Panc1 (cell line): Measurements from ENCODE around the gene ABLIM2. TPM values are rescaled to one million over a fixed set of nuclear protein-coding genes. Genes with fewer than 3 reads are reported as not detected.

Experiments used
- ATAC-seq: fragments of 200-7000 bp; cut with Tn5 transposase; 2 replicates; pipeline ENCODE4 v1.9.1; 2020; ENCODE audit warnings: mild to moderate bottlenecking, moderate library complexity
- BruUV-seq: library from RNA; stranded (reverse); fragments of 400-500 nt; replicated peaks from 2 replicates; lab custom pipeline; 2021; lab: Mats Ljungman, UMichigan
- CTCF ChIA-PET: fragments of 300-600 bp; sonication (Branson Sonifier 250); formaldehyde crosslinking; loops from one replicate; lab custom pipeline; 2022; ENCODE audit warnings: antibody characterized with exemption; lab: Charles Lee
- POLR2A ChIA-PET: fragments of 300-600 bp; sonication (Branson Sonifier 250); formaldehyde crosslinking; loops from one replicate; lab custom pipeline; 2022; ENCODE audit warnings: antibody characterized with exemption; lab: Charles Lee
- DNase-seq: peaks from one replicate; pipeline ENCODE4 v3.0.0-alpha.2; 2010; ENCODE audit warnings: low read depth, low spot score
- H3K27ac ChIP-seq: 2 replicates; pipeline ENCODE4 v1.5.1; 2011; ENCODE audit warnings: mild to moderate bottlenecking, low read length, inconsistent platforms
- H3K27me3 ChIP-seq: fragments of 200-500 bp; sonication (Bioruptor generic); 2 replicates; pipeline ENCODE4 v1.6.0; 2014; ENCODE audit warnings: low read length, inconsistent platforms; ENCODE audit not compliant: control insufficient read depth, insufficient read depth
- H3K36me3 ChIP-seq: fragments of 200-500 bp; sonication (Bioruptor generic); 2 replicates; pipeline ENCODE4 v1.5.1; 2014; ENCODE audit warnings: inconsistent platforms, mild to moderate bottlenecking, low read length, moderate library complexity; ENCODE audit not compliant: control insufficient read depth, insufficient read depth
- H3K4me1 ChIP-seq: 2 replicates; pipeline ENCODE4 v1.5.1; 2011; ENCODE audit warnings: inconsistent platforms, mild to moderate bottlenecking, low read length, moderate library complexity; ENCODE audit not compliant: control insufficient read depth, insufficient read depth
- H3K4me3 ChIP-seq, 2 experiments: 2 replicates each; pipeline ENCODE4 v1.5.1; 2011 to 2012; ENCODE audit warnings: low read depth in 2 of 2, low read length in 2 of 2, mild to moderate bottlenecking in 2 of 2, inconsistent platforms in 1 of 2, moderate library complexity in 1 of 2
- H3K9me3 ChIP-seq: fragments of 200-500 bp; sonication (Bioruptor generic); 2 replicates; pipeline ENCODE4 v1.5.1; 2014; ENCODE audit warnings: low read depth, mild to moderate bottlenecking, inconsistent platforms, low read length, moderate library complexity; ENCODE audit not compliant: control insufficient read depth, insufficient read depth
- CTCF ChIP-seq: fragments of 450-650 bp; IDR thresholded peaks from 2 replicates; pipeline ENCODE4 v1.5.1; 2017; ENCODE audit warnings: mild to moderate bottlenecking
- POLR2AphosphoS5 ChIP-seq: IDR thresholded peaks from 2 replicates; pipeline ENCODE4 v1.6.1; 2012; ENCODE audit warnings: mild to moderate bottlenecking, low read depth, low read length, moderate library complexity
- REST ChIP-seq, 2 experiments: IDR thresholded peaks; 2 replicates each; pipeline ENCODE4 v1.6.1; 2011 to 2012; ENCODE audit warnings: low read depth in 2 of 2, control low read depth in 1 of 2, low read length in 1 of 2, mild to moderate bottlenecking in 1 of 2, moderate library complexity in 1 of 2; ENCODE audit not compliant: insufficient read depth in 1 of 2
- SIN3A ChIP-seq: IDR thresholded peaks from 2 replicates; pipeline ENCODE4 v1.6.1; 2012; ENCODE audit warnings: low read depth, mild to moderate bottlenecking, low read length, moderate library complexity, borderline replicate concordance; ENCODE audit not compliant: insufficient read depth
- TCF7L2 ChIP-seq: IDR thresholded peaks from 2 replicates; pipeline ENCODE4 v1.6.1; 2011; ENCODE audit warnings: mild to moderate bottlenecking, low read depth, low read length, inconsistent platforms
- in situ Hi-C: cut with HindIII; loops from 2 replicates; pipeline ENCODE4 v1.10.0; 2016; ENCODE audit warnings: low sequenced_read_pairs, low pct_unique_long_range_greater_than_20kb
- intact Hi-C: fragments of 100-400 bp; cut with micrococcal nuclease; formaldehyde crosslinking; loops from one replicate; pipeline ENCODE4 v1.10.0; 2022; ENCODE audit not compliant: unreplicated experiment
- total RNA-seq: library from RNA; stranded (reverse); gene quantifications from one replicate; pipeline ENCODE4 v1.2.1, GENCODE V29; 2021; ENCODE audit not compliant: unreplicated experiment

Gene ABLIM2
- total RNA-seq, 1 experiment from 2014 or later: 0.64 TPM

GRCh38 chr4:8199594-8200301 lies 41.1 kb upstream of the ABLIM2 start:
- Histone ChIP-seq H3K9me3 (no peaks in the 10 kb centered on the region), H3K27ac (no peak overlapping the region; the same call in 1 of the 2 replicates), H3K36me3 (no peaks in the 10 kb centered on the region), H3K4me3 (peak overlapping the region; percentile 22 to 41), H3K27me3 (no peaks in the 10 kb centered on the region), H3K4me1 (peaks cover 12% of the 10 kb centered on the region)
- ATAC-seq: 0 out of 2 replicates have a peak, but pooled peaks have one; percentile 14
- no peak for DNase-seq
- POLR2A ChIA-PET: no interaction called here
- BruUV-seq: no TSS peak
- intact Hi-C loops (no loop called here), in situ Hi-C loops (no loop called here)
- CTCF ChIA-PET: no interaction called here
- TF ChIP-seq REST (IDR thresholded peaks at IDR 0.05; ENCODE audit: insufficient read depth in 1 of 2, low read depth in 2 of 2, low read length in 1 of 2) (no peak), CTCF (no peak), SIN3A (no peak), POLR2AphosphoS5 (no peak), TCF7L2 (no peak)

DNA sequence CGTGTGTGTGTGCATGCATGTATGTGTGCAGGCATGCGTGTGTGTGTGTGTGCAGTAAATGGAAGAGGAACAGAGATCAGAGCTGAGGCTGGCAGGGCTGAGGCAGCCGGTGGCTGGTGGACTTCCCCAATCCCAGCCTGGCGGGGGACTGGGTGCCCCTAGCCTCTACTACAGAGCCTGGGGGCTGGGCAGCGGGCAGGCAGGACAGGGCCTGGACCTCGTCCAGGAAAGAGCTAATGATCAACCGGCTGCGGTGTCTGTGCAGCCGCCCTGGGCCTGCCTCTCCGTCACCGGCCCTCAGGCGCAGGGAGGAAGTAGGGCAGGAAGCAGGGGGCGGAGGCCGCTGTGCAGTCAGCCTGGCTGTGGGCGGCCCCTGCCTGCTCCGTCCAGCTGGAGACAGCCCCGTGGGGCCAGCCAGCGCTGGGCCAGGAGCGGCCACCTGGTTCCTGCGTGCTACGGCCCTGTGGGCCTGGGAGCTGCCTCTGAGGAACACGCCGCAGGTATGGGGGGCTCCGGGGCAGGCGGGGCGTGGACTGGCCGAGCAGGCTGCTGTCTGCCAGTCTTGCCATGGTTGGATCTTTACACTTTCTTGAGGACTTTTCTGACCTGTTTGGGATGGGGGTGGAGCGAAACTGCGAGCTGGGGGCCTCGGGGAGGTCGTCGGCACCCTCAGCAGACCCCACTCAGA lies 40.4 kb upstream of the ABLIM2 start, which contains the start of gene SH3TC1:
Gene SH3TC1 (plus strand): TSS at position 385 of the 688 bp plus-strand sequence. CDS start 5,905 bp downstream, outside the sequence.
- POLR2A ChIA-PET: no interaction called here

More for the DNA sequence above, 40.4 kb upstream of the ABLIM2 start, which contains the start of gene SH3TC1:
- no peaks in the 10 kb centered on the region for H3K27me3 ChIP-seq
- DNase-seq (no peak), ATAC-seq (peak; percentile 88)
- CTCF ChIA-PET: no interaction called here
- peaks cover 12% of the 10 kb centered on the region for H3K4me1 ChIP-seq
- H3K27ac ChIP-seq: peak within 1 kb of the TSS; percentile 17; the same call in 1 of the 2 replicates
- BruUV-seq: no TSS peak
- H3K9me3 ChIP-seq: no peaks in the 10 kb centered on the region
- intact Hi-C loops: no loop called here
- in situ Hi-C loops: no loop called here
- H3K36me3 ChIP-seq: no peaks in the 10 kb centered on the region
- no peak for TF ChIP-seq TCF7L2
- TF ChIP-seq SIN3A: no peak
- no peak for TF ChIP-seq CTCF
- TF ChIP-seq POLR2AphosphoS5: no peak
- TF ChIP-seq REST (IDR thresholded peaks at IDR 0.05; ENCODE audit: insufficient read depth in 1 of 2, low read depth in 2 of 2, low read length in 1 of 2): no peak
- peak within 1 kb of the TSS; percentile 22 to 41 for H3K4me3 ChIP-seq
